ENCODE measurements around the gene CPTP.

DNA sequence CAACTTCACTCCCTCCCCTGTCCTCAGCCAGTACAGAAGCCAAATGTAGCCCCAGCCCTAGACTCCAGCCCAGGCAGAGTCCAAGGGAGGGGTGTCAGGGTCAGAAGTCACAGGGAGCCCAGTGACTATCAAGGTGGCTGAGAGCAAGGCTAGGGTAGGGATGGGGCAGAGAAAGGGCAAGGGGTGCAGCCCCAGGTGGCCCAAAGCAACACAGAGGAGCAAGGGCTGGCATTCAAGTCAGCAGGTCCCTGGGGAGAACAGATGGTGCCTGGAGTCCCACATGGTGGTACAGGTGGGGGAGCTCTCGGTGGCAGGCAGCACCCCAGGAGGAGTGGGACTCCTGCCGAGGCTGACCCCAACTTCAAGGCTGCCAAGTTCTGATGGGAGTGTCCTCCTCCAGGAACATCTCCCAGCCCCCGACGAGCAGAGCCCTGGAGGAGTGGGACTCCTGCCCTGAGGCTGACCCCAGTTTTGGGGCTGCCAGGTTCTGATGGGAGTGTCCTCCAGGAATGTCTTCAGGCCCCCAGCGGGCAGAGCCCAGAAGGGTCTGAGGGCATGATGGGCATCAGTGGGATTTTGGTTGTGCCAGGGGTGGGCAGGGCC lies 28.3 kb downstream of the CPTP start:
- TF ChIP-seq CREB1 (IDR thresholded peaks at IDR 0.05; ENCODE audit: low read depth) (no peak), TAF1 (IDR thresholded peaks at IDR 0.05; ENCODE audit: low read depth) (no peak), EP300 (IDR thresholded peaks at IDR 0.05; ENCODE audit: borderline replicate concordance) (no peak), TEAD4 (IDR thresholded peaks at IDR 0.05) (no peak), CEBPB (IDR thresholded peaks at IDR 0.05) (no peak), TCF12 (IDR thresholded peaks at IDR 0.05; ENCODE audit: low read depth) (no peak), YY1 (IDR thresholded peaks at IDR 0.05; ENCODE audit: low read depth) (no peak), EGR1 (IDR thresholded peaks at IDR 0.05) (no peak), FOXM1 (IDR thresholded peaks at IDR 0.05; ENCODE audit: borderline replicate concordance, low read depth) (no peak), ZBTB7A (IDR thresholded peaks at IDR 0.05; ENCODE audit: low read depth) (no peak), RAD21 (IDR thresholded peaks at IDR 0.05; ENCODE audit: low read depth) (no peak)
- TF ChIP-seq, protein P1, sequence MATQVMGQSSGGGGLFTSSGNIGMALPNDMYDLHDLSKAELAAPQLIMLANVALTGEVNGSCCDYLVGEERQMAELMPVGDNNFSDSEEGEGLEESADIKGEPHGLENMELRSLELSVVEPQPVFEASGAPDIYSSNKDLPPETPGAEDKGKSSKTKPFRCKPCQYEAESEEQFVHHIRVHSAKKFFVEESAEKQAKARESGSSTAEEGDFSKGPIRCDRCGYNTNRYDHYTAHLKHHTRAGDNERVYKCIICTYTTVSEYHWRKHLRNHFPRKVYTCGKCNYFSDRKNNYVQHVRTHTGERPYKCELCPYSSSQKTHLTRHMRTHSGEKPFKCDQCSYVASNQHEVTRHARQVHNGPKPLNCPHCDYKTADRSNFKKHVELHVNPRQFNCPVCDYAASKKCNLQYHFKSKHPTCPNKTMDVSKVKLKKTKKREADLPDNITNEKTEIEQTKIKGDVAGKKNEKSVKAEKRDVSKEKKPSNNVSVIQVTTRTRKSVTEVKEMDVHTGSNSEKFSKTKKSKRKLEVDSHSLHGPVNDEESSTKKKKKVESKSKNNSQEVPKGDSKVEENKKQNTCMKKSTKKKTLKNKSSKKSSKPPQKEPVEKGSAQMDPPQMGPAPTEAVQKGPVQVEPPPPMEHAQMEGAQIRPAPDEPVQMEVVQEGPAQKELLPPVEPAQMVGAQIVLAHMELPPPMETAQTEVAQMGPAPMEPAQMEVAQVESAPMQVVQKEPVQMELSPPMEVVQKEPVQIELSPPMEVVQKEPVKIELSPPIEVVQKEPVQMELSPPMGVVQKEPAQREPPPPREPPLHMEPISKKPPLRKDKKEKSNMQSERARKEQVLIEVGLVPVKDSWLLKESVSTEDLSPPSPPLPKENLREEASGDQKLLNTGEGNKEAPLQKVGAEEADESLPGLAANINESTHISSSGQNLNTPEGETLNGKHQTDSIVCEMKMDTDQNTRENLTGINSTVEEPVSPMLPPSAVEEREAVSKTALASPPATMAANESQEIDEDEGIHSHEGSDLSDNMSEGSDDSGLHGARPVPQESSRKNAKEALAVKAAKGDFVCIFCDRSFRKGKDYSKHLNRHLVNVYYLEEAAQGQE (IDR thresholded peaks at IDR 0.05; ENCODE audit: low read depth): no peak
- TF ChIP-seq, protein P2, sequence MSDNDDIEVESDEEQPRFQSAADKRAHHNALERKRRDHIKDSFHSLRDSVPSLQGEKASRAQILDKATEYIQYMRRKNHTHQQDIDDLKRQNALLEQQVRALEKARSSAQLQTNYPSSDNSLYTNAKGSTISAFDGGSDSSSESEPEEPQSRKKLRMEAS (IDR thresholded peaks at IDR 0.05): no peak
- TF ChIP-seq, protein P3, sequence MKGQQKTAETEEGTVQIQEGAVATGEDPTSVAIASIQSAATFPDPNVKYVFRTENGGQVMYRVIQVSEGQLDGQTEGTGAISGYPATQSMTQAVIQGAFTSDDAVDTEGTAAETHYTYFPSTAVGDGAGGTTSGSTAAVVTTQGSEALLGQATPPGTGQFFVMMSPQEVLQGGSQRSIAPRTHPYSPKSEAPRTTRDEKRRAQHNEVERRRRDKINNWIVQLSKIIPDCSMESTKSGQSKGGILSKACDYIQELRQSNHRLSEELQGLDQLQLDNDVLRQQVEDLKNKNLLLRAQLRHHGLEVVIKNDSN (IDR thresholded peaks at IDR 0.05): no peak

All from Ishikawa (cell line).